NCI-H524 treated with DMSO at 0.1 percent for 48 hours (cell line): Measurements from ENCODE around the gene CNKSR1.

ENCODE experiments used
- DNase-seq: peaks from one replicate; lab custom pipeline; 2025; lab: John Stamatoyannopoulos, UW

CNKSR1 gene

GRCh38 chr1:26160527-26161414, 16.5 kb upstream of the CNKSR1 start:
- DNase-seq = no peak

GRCh38 chr1:26161415-26162219, 15.7 kb upstream of the CNKSR1 start:
- DNase-seq = no peak

- DNase-seq = no peak
Measured at GRCh38 chr1:26162220-26162709, 15.0 kb upstream of the CNKSR1 start.

DNA sequence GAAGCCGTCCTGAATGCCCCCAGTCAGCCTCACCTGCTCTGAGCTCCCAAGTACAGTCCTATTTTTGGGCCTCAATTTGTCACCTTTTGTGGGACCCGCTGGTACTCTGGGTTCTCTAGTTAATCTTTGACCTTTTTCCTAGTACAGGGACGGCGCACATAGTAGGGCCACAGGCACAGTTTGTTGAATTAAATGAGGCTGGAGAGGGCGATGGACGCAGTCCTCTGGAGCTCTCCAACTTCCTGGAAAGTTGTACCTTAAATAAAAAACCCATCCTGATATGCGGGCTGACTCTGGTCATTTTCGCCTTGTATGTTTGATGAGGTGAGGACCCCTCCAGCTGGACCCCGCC, 13.6 kb upstream of the CNKSR1 start:
- no peak for DNase-seq

DNA sequence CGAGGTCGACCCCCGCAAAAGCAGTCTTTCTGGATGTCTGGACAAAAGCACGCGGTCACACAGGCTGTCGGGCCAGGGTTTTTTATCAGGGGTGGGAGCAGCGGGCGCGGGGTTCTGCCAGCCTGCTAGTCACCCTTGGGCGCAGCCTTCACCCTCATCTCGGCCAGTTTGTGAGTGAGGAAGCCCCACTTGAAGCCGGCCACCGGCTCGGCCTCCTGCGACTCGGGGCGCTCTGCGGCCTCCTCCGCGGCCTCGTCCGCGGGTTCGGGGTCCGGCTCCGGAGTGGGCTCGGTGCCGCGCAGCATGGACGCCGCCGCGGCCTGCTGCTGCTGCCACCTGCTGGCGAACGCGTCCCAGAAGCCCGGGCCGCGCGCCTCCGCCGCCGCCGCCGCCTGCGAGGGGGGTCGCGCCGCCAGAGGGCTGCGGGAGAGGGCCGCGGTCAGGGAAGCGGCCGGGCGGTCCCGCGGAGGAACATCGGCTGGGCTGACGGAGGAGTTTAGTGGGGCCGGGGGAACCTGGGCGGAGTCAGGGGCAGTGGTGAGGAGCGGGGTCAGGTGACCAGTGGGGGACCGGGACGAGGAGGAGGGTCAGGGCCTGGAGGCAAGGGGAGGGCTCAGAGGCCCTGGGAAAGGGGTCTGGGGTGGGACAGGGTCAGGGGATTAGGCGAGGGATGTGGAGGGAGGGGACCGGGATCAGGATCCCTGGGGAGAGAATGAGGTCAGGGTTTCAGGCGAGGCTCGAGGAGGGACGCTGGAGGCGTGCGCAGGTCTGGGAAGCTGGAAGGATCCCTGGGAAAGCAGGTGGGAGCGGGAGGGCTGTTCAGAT, 13.0 kb upstream of the CNKSR1 start:
- DNase-seq = no peak

GRCh38 chr1:26164861-26165842, 12.1 kb upstream of the CNKSR1 start:
- DNase-seq = peak; percentile 17

DNA sequence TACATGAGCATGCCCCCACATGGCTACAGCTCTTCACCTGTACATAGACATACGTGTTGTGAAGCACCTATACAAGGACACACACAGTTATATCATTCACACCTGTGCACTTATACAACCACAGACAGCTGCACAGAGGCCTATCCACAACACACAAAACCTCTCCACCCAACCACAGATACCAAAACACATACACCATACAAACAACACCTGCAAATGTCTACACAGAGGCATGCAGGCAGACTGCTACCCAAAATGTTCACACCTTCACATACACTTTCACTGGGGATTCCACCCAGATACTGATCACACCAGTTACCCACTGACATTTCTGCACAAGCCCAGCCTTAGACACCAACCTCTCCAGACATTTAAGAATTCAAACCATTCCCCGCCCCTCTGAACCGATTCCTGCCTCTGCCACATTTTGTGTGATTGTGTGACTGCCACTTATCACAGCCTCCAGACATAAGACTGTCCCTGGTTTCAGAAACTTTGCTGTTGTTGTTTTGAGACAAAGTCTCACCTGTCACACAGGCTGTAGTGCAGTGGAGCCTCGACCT, 10.5 kb upstream of the CNKSR1 start:
- no peak for DNase-seq

GRCh38 chr1:26168410-26169197, 8.7 kb upstream of the CNKSR1 start, which contains the start of gene C1orf232:
Gene C1orf232 (minus strand): TSS chr1:26168963. CDS start chr1:26168499, 464 bp downstream.
- DNase-seq = peak; percentile 33

DNA sequence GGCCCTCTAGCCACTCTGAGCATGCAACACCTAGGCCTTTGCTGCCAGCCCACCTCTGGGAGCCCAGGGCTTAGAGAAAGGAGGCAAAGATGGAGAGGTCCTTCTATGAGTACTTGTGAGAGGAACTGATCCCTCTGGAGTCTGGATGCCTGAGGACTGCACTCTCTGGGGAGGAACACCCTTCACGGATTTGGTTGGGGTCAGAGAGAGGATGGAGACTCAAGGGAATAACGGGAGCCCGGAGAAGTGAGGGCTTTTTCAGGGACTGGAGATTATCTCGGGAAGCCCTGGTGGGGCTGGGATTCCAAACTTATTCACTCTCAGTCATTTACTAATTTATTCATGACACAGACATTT, 8.1 kb upstream of the CNKSR1 start:
- no peak for DNase-seq

DNA sequence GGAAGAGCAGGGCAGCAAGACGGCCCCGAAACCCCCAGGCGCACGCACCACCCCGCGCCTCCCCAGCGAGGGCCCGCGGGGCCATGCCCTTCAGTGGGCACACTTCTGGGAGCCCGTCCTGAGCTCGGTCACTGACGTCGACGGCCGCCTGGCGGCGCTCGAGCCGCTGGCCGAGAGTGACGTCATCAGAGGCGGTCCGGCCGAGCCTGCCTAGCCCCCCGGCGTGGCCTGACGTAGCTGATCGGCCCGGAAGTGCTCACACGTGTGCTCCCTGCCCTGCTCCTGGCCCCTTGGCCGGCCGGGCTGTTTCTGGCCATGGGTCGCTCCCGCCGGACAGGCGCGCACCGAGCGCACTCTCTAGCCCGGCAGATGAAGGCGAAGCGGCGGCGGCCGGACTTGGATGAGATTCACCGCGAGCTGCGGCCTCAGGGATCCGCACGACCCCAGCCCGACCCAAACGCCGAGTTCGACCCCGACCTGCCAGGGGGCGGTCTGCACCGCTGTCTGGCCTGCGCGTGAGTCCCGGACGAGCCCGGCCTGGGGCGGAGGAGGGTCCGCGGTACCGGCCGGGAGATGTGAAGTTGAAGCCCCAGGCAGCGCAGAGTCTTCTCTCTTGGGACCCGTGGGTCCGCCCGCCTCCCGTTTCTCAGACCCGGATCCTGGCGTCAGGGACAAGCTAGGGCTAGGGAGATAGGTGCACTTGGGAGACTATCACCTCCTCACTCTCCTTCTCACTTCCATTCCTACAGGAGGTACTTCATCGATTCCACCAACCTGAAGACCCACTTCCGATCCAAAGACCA, 7.4 kb upstream of the CNKSR1 start, which contains the start of gene ZNF593:
TSS of gene ZNF593 (plus strand) at position 240 of the 803 bp plus-strand sequence. CDS start at position 316, 76 bp downstream.
- peak; percentile 45 for DNase-seq

GRCh38 chr1:26170472-26170821, 6.8 kb upstream of the CNKSR1 start:
- no peak for DNase-seq

DNA sequence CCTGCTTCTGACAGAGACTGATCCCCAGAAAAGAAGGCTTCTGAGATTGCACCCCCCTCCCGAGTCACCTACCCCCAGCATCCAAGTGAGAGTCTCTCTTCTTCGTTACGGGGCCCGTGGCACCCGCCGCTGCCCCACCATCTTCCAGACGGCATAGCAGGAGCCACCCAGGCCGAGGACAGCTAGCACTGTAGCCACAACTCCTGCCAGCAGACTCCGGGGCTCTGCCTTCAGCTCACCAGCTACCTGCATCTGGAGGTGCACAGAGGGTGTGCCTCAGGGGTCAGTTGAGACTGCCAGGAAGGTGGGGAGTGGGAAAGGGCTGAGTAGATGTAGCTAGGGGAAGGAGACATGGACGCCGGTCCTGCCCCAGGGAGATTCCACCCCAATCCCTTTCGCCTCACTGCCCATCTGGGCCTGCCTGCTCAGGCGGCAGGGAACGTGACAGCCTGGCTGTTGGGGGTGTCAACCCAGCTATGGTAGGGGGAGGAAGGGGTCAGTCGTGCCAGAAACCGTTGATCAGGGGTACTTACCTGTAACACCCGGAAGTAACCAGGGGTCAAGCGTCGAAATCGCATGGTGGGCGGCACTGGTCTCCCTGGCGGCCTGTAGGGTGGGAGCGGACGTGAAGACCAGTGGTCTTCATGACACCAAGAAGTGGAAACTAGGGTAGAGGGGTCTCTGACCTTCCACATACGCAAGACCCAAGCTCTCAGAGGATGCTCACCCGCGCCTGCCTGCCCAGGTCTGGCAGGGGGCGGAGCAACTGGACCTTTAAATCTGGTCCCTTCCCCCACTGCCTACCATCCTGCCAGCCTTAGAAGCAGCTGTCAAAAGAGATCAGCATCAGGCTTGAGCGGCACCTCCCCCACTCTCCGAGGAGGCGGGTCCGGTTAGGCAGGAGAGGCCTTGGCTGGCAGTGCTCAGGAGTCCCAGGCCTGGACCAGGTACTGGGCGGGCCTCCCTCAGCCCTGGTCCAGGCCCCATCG, 5.9 kb upstream of the CNKSR1 start, which contains the start of gene ZNF593OS:
TSS of gene ZNF593OS (minus strand) at position 749 of the 989 bp plus-strand sequence. CDS start at position 578, 171 bp downstream.
- DNase-seq = no peak

DNA sequence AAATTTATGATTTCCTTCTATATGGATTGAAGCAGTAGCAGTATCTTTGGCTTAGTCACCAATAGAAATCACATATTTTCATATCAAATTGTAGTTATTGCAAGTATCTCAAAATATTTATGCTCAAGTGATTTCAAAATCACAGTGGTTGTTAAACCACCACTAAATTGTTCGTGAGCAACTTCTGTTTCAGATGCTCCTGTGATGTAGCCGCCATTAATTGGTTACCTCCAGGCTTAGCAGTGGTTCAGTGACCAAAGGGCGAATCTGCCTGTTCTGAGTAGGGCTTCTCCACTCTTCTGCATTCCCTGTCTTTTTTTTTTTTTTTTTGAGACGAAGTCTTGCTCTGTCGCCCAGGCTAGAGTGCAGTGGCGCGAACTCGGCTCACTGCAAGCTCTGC, 1.9 kb upstream of the CNKSR1 start:
- no peak for DNase-seq

- no peak for DNase-seq
Measured at GRCh38 chr1:26180010-26180506, 2.8 kb downstream of the CNKSR1 start.

GRCh38 chr1:26181586-26182382, 4.5 kb downstream of the CNKSR1 start:
- no peak for DNase-seq

GRCh38 chr1:26182383-26182696, 5.0 kb downstream of the CNKSR1 start:
- DNase-seq = no peak

GRCh38 chr1:26184086-26184485, 6.8 kb downstream of the CNKSR1 start:
- no peak for DNase-seq
